SU-DHL-6 (cell line): ENCODE measurements around the gene ZNF548.

Experiments used
- EZH2phosphoT487 ChIP-seq: fragments of 200-600 bp; sonication (generic), shearing (Covaris generic); conservative IDR thresholded peaks from 2 replicates; pipeline ENCODE4 v1.6.1; 2018; ENCODE audit warnings: mild to moderate bottlenecking, antibody characterized with exemption, low read length, moderate library complexity, mixed read lengths
- TF ChIP-seq, protein P1 (sequence below): fragments of 200-600 bp; sonication (generic); IDR thresholded peaks from one replicate; pipeline ENCODE4 v1.5.1; 2017; ENCODE audit warnings: antibody characterized with exemption, mild to moderate bottlenecking, low read length, moderate library complexity; ENCODE audit not compliant: insufficient read depth, poor library complexity, severe bottlenecking

DNA sequence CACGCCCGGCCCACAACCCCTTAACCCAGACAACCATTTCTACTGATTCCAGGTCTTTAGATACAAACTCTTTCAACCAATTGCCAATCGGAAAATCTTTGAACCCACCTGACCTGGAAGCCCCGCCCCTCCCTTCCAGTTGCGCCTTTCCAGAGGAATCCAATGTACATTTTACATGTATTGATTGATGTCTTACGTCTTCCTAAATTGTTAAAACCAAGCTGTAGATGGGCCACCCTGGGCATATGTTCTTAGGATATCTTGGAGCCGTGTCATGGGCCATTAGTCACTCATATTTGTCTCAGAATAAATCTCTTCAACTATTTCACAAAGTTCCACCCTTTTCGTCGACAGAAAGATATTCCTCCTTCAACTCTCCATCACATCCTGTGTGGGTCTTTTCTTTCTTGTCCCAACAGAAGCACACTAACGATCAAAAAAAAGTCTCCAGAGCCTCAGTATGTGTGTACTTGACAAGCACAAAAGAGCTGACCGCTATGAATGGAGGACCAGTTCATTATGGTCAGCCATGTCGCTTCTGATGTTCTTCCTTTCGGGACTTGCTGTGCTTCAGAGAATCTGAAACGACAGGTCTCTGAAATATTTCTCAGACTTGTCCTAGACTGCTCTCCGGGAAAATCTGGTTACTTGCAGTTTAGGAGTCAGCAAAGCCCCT lies 44.9 kb downstream of the ZNF548 start:
- TF ChIP-seq, protein P1, sequence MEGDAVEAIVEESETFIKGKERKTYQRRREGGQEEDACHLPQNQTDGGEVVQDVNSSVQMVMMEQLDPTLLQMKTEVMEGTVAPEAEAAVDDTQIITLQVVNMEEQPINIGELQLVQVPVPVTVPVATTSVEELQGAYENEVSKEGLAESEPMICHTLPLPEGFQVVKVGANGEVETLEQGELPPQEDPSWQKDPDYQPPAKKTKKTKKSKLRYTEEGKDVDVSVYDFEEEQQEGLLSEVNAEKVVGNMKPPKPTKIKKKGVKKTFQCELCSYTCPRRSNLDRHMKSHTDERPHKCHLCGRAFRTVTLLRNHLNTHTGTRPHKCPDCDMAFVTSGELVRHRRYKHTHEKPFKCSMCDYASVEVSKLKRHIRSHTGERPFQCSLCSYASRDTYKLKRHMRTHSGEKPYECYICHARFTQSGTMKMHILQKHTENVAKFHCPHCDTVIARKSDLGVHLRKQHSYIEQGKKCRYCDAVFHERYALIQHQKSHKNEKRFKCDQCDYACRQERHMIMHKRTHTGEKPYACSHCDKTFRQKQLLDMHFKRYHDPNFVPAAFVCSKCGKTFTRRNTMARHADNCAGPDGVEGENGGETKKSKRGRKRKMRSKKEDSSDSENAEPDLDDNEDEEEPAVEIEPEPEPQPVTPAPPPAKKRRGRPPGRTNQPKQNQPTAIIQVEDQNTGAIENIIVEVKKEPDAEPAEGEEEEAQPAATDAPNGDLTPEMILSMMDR, result no peak
- TF ChIP-seq EZH2phosphoT487, result no peak
